Fibroblast of mammary gland (primary cell): ENCODE data around the gene CCDC12.

Experiments used
- DNase-seq: peaks from one replicate; pipeline ENCODE4 v3.0.0-alpha.2; 2010; ENCODE audit warnings: low read depth
- H3K4me3 ChIP-seq: 2 replicates; pipeline ENCODE4 v1.5.1; 2011; ENCODE audit warnings: low read depth, mild to moderate bottlenecking, low read length, moderate library complexity; ENCODE audit not compliant: control insufficient read depth
- TF ChIP-seq, protein P1 (sequence below): conservative IDR thresholded peaks from 2 replicates; pipeline ENCODE4 v1.5.1; 2011; ENCODE audit warnings: low read depth, low read length, inconsistent platforms; ENCODE audit not compliant: control insufficient read depth, insufficient read depth

Gene CCDC12

DNA sequence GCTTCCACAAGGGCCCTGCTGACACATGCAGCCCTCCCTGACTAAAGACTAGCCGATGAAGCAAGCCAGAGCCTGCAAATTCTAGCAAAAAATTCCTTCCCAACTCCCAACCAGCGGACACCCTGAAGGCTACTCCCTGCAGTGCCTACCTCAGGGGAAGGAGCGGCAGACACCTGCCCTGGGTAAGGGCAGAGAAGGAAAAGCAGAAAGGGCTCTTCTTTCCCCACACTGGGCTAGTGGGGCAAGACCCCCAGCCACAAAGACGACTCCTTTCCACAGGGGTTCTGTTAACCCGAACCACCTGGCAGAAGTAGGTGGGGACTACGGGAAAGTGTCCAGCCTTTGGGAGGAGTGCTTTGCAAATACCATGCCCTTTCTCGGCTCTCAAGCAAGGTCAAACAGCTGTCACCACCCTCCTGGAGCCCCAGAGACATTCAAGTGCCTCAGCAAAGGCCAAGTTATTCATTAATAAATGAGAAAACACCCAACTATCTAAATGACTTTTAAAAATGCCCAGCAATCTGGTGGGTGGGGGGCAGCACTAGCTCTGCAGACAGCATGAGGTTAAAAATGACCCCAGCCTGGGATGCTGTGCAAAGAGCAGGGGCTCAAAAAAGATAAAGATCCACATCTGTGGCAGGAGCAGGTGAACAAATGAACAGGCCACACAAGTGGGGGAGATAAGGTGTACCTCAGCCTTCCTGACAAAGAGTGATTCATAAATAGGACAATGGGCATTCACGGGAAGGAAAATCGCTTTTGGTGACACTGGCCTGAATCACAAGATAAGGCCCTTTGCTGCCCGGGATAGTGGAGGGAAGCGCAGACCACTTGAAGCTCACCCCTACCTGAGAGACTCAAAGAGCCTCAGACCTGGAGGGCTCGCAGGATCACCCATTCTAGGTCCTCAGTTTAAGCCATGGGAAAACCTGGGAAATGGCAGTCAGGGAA lies 33.0 kb downstream of the CCDC12 start:
- no peak for DNase-seq
- TF ChIP-seq, protein P1, sequence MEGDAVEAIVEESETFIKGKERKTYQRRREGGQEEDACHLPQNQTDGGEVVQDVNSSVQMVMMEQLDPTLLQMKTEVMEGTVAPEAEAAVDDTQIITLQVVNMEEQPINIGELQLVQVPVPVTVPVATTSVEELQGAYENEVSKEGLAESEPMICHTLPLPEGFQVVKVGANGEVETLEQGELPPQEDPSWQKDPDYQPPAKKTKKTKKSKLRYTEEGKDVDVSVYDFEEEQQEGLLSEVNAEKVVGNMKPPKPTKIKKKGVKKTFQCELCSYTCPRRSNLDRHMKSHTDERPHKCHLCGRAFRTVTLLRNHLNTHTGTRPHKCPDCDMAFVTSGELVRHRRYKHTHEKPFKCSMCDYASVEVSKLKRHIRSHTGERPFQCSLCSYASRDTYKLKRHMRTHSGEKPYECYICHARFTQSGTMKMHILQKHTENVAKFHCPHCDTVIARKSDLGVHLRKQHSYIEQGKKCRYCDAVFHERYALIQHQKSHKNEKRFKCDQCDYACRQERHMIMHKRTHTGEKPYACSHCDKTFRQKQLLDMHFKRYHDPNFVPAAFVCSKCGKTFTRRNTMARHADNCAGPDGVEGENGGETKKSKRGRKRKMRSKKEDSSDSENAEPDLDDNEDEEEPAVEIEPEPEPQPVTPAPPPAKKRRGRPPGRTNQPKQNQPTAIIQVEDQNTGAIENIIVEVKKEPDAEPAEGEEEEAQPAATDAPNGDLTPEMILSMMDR, result no peak
- H3K4me3 ChIP-seq, result no peak overlapping the region

DNA sequence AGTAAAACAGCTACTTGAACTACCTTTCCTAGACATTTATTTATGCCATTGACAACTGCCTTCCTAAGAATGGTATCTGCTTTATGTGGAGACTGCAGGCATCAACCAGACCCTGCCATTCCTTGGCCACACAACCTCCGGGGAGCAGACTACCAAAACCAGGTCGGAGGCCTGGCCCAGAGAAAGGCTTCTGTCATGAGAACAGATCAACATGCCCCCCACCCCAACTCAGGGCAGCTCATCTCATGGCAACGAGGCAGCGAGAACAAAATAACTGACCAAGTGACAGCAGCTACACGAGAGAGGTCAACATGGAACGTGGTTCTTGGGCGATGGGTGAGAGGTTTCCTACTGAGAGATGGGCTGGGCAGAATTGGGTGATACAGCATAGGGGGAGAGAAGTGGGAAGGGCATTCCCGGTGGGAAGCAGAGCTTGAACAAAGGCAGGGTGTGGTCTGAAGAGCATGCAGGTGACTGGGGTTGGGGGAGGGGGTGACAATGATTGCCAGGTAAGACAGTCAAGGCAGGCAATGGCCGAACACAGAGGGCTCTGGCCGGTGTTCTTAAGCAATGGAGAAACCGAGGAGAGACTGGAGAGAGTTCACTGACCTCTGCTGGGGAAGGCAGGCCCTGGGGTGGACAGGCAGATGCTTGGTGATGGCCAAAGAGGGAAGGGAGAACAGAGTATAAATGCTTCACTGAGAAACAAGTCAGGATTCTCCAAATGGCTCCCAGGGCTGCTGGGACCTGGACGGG lies 33.9 kb downstream of the CCDC12 start:
- H3K4me3 ChIP-seq, result no peak overlapping the region
- TF ChIP-seq, protein P1, result no peak
- no peak for DNase-seq

DNA sequence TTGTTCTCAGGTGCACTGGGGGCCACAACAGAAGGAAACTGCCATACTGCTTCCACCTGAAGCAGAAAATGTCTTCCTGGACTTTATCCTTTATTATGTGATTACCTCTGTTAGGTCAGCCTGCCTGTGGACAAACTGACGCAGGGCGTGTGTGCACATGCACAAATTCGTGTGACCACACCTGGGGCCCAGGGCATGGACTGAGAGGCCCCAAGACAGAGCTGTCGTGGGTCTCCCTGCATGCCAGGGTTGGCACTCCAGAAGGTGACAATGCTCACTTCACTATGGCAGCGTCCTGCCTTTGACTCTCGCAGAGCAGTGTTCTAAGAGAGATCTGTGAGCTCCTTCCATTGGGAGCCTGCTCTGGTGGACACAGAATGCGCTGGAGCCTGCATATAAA lies 34.5 kb downstream of the CCDC12 start:
- no peak for DNase-seq
- H3K4me3 ChIP-seq, result no peak overlapping the region
- TF ChIP-seq, protein P1, result no peak

DNA sequence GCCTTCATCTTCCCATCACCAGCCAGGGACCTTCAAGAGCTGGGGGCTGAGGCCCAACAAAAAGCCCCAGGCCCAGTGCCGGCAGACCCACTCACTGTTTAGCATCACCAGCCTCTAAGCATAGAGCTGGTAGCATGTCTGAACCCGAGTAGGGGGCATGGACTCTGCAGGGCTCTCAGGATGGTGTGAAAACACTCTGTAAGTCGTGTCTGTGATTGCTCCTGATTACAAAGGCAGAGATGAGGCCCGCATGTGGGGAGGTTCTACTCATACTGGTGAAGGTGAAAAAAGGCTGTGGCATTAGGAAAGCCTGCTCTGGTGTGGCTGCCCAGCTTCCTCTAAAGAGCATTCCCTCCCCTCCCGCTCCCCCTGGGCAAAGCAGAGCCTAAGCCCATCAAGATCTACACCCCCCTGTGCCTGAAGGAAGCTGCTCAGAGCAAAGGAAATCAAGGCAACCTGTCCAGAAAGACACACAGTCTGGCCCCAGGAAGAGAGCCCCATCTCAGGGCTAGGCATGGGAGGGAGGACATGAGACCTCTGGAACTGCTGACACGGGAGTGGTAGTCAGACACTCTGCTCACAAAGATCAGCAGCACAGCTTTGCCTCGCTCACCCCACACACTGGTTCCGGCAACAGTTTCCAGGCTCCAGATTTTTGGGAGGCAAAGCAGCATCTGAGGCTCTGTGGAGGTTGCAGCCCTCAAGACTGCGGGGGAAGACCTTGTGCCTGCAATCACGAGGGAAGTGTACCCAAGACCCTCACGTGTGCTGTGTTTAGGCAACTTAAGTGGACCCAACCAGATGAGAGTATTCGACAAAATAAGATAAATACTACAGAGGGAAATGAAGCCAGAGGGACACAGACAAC lies 36.7 kb downstream of the CCDC12 start:
- no peak for DNase-seq
- H3K4me3 ChIP-seq, result no peak overlapping the region
- TF ChIP-seq, protein P1, result no peak

DNA sequence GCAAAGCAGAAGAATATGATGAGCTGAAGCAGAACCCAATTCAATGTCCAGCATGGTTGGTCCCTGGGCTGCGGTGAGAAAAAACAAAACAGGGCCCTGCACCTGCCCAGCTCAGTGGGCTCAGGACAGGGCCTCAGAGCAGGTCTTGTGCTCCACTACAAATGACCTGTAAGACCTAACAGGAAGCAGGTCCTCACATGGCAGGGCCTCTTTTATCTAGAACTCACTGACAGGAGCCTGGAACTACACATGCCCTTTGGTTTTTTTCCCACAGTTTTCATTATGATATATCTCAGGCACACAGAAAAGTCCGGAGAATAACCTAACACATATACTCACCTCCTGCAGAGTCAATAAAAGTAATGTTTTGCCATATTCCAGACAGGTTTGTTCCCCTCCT lies 38.4 kb downstream of the CCDC12 start:
- H3K4me3 ChIP-seq, result no peak overlapping the region
- DNase-seq, result no peak
- TF ChIP-seq, protein P1, result no peak

DNA sequence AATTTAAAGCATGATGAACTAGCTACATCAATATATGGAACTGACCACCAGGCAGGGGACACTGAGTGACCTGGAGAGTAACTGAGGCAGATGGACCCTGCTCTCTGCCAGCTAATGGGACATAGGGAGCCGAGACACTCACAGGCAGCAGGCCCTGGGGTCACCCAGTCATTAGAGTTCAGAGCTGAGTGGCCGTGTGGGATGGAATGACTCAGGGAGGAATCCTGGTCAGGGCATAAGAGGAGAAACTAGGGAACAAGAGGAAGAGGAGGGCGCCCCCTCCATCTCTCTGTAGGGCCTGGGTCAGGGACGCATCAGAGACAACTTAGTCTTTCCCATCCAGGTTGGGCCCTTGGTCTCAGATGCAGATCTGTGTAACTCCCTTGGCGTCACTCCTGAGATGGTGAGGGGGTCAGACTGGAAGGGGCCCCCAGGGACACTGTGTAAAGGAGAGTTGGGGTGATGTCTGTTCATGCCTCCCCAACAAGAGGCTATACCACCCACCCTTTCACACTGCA lies 39.8 kb downstream of the CCDC12 start:
- DNase-seq, result peak; percentile 61
- TF ChIP-seq, protein P1, result no peak
- no peak overlapping the region for H3K4me3 ChIP-seq
